ENCODE data around the gene SRGAP3. TPM values are rescaled to one million over a fixed set of nuclear protein-coding genes. Genes with fewer than 3 reads are reported as not detected.

The SRGAP3 gene
- total and polyA plus RNA-seq, 8 donors: 0.31 to 31.7 (median 5.8) TPM

DNA sequence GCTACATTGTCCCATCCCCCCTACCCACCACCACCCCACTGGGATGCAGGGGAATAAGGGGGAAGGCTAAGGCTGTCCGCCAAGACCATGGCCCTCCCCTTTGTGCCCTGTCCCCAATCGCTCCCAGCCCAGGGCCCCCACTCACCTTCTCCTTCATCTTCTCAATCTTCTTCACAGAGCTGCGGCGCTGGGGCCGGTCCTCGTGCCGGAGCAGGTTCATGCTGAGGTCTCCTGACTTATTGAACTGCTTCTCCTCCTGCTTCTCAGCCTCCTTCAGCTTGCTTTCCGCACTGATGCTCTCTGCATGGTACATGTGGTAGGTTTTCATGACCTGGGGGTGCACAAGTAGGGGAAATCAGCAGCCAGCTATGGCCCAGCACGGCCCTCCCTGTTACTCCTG lies 185.2 kb downstream of the SRGAP3 start:
- peaks cover 0 to 4% (median 2%) of the 10 kb centered on the region in 4 donors for H3K4me1 ChIP-seq
- peaks cover 0 to 4% (median 0%) of the 10 kb centered on the region in 4 donors for H3K9me3 ChIP-seq
- H3K27ac ChIP-seq: no peak overlapping the region
- no peak overlapping the region for H3K4me3 ChIP-seq
- TF ChIP-seq, protein P1, sequence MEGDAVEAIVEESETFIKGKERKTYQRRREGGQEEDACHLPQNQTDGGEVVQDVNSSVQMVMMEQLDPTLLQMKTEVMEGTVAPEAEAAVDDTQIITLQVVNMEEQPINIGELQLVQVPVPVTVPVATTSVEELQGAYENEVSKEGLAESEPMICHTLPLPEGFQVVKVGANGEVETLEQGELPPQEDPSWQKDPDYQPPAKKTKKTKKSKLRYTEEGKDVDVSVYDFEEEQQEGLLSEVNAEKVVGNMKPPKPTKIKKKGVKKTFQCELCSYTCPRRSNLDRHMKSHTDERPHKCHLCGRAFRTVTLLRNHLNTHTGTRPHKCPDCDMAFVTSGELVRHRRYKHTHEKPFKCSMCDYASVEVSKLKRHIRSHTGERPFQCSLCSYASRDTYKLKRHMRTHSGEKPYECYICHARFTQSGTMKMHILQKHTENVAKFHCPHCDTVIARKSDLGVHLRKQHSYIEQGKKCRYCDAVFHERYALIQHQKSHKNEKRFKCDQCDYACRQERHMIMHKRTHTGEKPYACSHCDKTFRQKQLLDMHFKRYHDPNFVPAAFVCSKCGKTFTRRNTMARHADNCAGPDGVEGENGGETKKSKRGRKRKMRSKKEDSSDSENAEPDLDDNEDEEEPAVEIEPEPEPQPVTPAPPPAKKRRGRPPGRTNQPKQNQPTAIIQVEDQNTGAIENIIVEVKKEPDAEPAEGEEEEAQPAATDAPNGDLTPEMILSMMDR (IDR thresholded peaks at IDR 0.05): no peak
- TF ChIP-seq POLR2A (IDR thresholded peaks at IDR 0.05): no peak
- TF ChIP-seq EP300 (IDR thresholded peaks at IDR 0.05): no peak
- no peak for TF ChIP-seq POLR2AphosphoS5 (IDR thresholded peaks at IDR 0.05)
- WGBS, 5 donors: 85 to 90% (median 89%) methylated on average over 9 of the region's 9 CpGs
- H3K27me3 ChIP-seq: no peaks in the 10 kb centered on the region
- H3K36me3 ChIP-seq: peaks cover 0 to 9% (median 3%) of the 10 kb centered on the region in 4 donors
- intact Hi-C loops (cut with DNase I; ENCODE audit: low total_unique reads): no loop called here
- no peak for DNase-seq

DNA sequence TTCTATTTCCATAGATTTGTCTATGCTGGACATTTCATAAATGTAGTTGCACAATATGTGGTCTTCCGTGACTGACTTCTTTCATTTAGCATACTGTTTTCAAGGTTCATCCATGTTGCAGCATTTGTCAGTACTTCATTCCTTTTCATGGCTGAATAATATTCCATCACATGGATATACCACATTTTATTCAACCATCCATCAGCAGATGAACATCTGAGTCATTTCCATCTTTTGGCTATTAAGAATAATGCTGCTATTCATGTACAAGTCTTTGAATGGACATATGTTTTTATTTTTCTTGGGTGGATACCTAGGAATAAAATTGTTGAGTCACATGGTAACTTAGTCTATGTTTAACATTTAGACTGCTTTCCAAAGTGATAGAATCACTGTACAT lies 186.9 kb downstream of the SRGAP3 start:
- Histone ChIP-seq H3K27ac (no peak overlapping the region), H3K4me1 (peaks cover 0 to 4% (median 2%) of the 10 kb centered on the region in 4 donors), H3K36me3 (peaks cover 0 to 19% (median 10%) of the 10 kb centered on the region in 4 donors), H3K4me3 (no peak overlapping the region), H3K27me3 (no peaks in the 10 kb centered on the region), H3K9me3 (peaks cover 0 to 4% (median 0%) of the 10 kb centered on the region in 4 donors)
- WGBS, 5 donors: 0 to 97% (median 96%) methylated on average over 1 of the region's 1 CpG
- TF ChIP-seq POLR2A (IDR thresholded peaks at IDR 0.05) (no peak), EP300 (IDR thresholded peaks at IDR 0.05) (no peak)
- no peak for DNase-seq
- intact Hi-C loops (cut with DNase I; ENCODE audit: low total_unique reads): no loop called here

DNA sequence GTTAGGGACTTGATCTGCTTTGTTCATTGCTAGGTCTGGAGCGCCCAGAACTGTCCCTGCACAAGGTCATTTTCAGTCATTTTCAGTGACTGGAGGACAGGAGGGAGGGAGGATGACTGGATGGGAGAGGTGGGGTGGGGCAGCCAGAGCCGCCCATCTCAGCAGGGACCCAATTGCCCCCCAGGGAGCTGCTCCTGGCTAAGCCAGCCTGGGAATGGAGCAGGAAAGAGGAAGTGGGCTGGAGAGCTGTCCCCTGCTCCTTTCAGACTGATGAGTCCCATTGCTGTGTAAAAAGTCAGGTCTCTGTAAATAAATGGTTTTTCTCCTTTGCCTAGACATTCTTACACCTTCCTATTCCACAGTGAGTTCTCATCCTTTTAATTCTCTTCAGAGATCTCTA lies 187.8 kb downstream of the SRGAP3 start:
- H3K4me1 ChIP-seq: no peaks in the 10 kb centered on the region
- H3K4me3 ChIP-seq: no peak overlapping the region
- TF ChIP-seq POLR2A (IDR thresholded peaks at IDR 0.05): no peak
- no peak for TF ChIP-seq EP300 (IDR thresholded peaks at IDR 0.05)
- TF ChIP-seq POLR2AphosphoS5 (IDR thresholded peaks at IDR 0.05): no peak
- TF ChIP-seq, protein P1 (IDR thresholded peaks at IDR 0.05): no peak
- H3K36me3 ChIP-seq: peaks cover 0 to 28% (median 12%) of the 10 kb centered on the region in 4 donors
- H3K27me3 ChIP-seq: no peaks in the 10 kb centered on the region
- intact Hi-C loops (cut with DNase I; ENCODE audit: low total_unique reads): no loop called here
- H3K9me3 ChIP-seq: peaks cover 0 to 4% (median 0%) of the 10 kb centered on the region in 4 donors
- H3K27ac ChIP-seq: no peak overlapping the region
- DNase-seq: no peak
- 89 to 97% (median 93%) methylated on average over 2 of the region's 2 CpGs for WGBS, 5 donors

DNA sequence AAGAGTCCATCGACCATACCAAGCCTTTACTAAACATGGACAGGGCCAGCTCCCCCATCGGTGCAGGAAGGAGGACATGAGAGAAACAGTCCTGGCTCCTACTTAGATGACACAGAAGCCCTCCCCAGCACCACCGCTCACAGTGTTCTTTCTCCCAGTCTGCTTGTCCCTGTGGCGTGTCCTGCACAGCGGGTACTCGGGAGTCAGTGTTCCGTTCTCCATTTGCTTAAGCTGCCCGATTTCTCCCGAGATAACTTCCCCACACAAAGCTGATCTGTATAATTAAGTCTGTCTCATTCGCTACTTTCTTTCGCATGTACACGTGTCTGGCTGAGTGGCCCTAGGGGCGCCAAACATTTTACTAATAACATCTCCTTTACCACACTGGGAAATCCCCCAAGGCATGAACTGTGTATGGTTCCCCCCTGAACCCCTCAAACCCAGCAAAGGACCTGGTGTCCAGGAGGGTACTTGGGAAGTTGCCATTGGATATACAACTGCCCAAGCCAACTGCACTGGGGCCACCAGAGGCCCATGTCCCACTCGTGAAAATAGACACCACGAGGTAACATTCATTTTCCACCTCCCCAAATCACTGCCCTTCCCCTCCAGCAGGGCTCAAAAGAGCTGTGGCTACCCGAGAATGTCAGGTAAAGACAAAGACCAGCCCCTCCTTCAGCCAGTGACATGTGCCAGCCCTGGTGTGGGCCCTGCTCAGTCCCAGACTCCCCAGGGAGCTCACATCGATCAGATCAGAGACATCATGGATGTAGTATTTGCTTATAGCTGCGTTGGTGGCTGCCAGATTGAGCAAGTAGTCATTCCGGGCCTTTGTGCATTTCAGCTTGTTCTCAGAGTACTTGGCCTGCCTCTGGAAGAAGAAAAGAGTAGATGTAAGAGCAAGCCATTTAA lies 189.7 kb downstream of the SRGAP3 start:
- Histone ChIP-seq H3K9me3 (peaks cover 0 to 4% (median 0%) of the 10 kb centered on the region in 4 donors), H3K4me1 (no peaks in the 10 kb centered on the region), H3K4me3 (no peak overlapping the region), H3K27me3 (no peaks in the 10 kb centered on the region), H3K36me3 (peaks cover 0 to 42% (median 14%) of the 10 kb centered on the region in 4 donors), H3K27ac (no peak overlapping the region)
- 85 to 91% (median 89%) methylated on average over 19 of the region's 19 CpGs for WGBS, 5 donors
- intact Hi-C loops (cut with DNase I; ENCODE audit: low total_unique reads): no loop called here
- no peak for DNase-seq
- TF ChIP-seq POLR2A (IDR thresholded peaks at IDR 0.05): no peak
- no peak for TF ChIP-seq POLR2AphosphoS5 (IDR thresholded peaks at IDR 0.05)
- TF ChIP-seq, protein P1 (IDR thresholded peaks at IDR 0.05): no peak
- no peak for TF ChIP-seq EP300 (IDR thresholded peaks at IDR 0.05)
